ENCODE results near the gene FCAR. TPM values are rescaled to one million over a fixed set of nuclear protein-coding genes. Genes with fewer than 3 reads are reported as not detected.
"Not testable (repeated sequence)": the region's sequence is repeated elsewhere in the genome, so short reads cannot be mapped to it uniquely, and the experiment has no call there.

Gene FCAR
- total RNA-seq, 5 donors from 2014 or later (not counting 1 experiment from before 2014, with no cell fraction given), result 0.68 TPM; not detected in 4

DNA sequence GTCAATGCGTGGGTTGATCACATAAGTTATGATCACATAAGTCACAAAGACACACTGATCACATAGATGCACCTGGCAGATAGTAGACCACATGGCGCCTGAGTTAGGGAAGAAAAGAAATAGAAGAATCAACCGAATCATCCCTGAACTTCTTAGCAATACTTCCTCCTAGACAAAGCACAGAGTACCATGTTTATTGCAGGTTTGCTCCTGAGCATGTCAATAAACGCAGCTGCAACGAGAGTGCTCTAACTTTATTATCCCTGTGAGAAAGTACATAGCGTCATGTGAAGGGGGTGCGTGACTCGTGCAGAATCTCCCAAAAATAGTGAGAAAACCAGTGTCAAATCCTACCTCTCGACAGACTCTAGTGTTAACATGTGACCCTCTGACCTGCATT lies 49.2 kb downstream of the FCAR start:
- Histone ChIP-seq H3K4me3 (ENCODE audit: control insufficient read depth in 1 of 2, extremely low read depth in 1 of 2, low read length in 1 of 2) (no peak overlapping the region), H3K27ac (ENCODE audit: low read length) (no peak overlapping the region), H3K9me3 (no peaks in the 10 kb centered on the region), H3K27me3 (replicated peaks in 1 of 2; ENCODE audit: control insufficient read depth in 2 of 2, extremely low read depth in 1 of 2, insufficient read depth in 2 of 2, low read length in 1 of 2) (peaks cover 0 to 14% of the 10 kb centered on the region in 2 experiments), H3K4me1 (ENCODE audit: control insufficient read depth in 1 of 2, extremely low read depth in 1 of 2, insufficient read depth in 2 of 2, low read length in 2 of 2) (no peaks in the 10 kb centered on the region), H3K36me3 (ENCODE audit: control insufficient read depth in 2 of 2, extremely low read depth in 1 of 2, insufficient read depth in 1 of 2, low read length in 1 of 2) (no peaks in the 10 kb centered on the region)
- H3K4me3 Mint-ChIP-seq, result no peak overlapping the region
- H3K36me3 Mint-ChIP-seq, result no peaks in the 10 kb centered on the region
- DNase-seq (no peak), ATAC-seq (replicated peaks in 1 of 4) (no peak)
- H3K9me3 Mint-ChIP-seq, result peaks cover 6 to 10% (median 6%) of the 10 kb centered on the region in 3 donors
- ChIA-PET CTCF (no interaction called here), POLR2A (no interaction called here)
- 83% methylated on average over 4 of the region's 9 CpGs for WGBS (ENCODE audit: insufficient coverage)
- peaks cover 0 to 5% (median 0%) of the 10 kb centered on the region in 3 donors for H3K4me1 Mint-ChIP-seq
- no peak overlapping the region for H3K27ac Mint-ChIP-seq
- H3K27me3 Mint-ChIP-seq, result peaks cover 10 to 16% of the 10 kb centered on the region in 2 donors

DNA sequence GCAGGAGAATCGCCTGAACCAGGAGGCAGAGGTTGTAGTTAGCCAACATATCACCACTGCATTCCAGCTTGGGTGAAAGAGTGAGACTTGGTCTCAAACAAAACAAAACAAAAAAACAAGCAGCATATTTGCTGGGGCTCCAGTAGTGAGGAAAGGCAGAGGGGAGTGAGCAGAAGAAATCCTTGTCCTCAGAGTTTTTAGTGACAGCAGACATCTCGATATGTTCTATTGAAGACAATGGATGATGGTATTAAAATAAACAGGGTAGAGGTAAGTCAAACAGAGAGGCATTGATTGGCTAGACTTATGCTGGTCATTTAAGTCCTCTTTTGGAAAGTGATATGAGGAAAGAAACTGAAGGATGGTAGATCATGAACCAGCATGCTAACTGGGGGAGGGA lies 54.3 kb downstream of the FCAR start:
- no peaks in the 10 kb centered on the region for H3K27me3 Mint-ChIP-seq
- Histone ChIP-seq H3K27ac (ENCODE audit: low read length) (no peak overlapping the region), H3K4me3 (ENCODE audit: control insufficient read depth in 1 of 2, extremely low read depth in 1 of 2, low read length in 1 of 2) (no peak overlapping the region), H3K27me3 (replicated peaks in 1 of 2; ENCODE audit: control insufficient read depth in 2 of 2, extremely low read depth in 1 of 2, insufficient read depth in 2 of 2, low read length in 1 of 2) (no peaks in the 10 kb centered on the region), H3K36me3 (ENCODE audit: control insufficient read depth in 2 of 2, extremely low read depth in 1 of 2, insufficient read depth in 1 of 2, low read length in 1 of 2) (no peaks in the 10 kb centered on the region), H3K4me1 (ENCODE audit: control insufficient read depth in 1 of 2, extremely low read depth in 1 of 2, insufficient read depth in 2 of 2, low read length in 2 of 2) (no peaks in the 10 kb centered on the region), H3K9me3 (no peaks in the 10 kb centered on the region)
- no peak for DNase-seq
- ChIA-PET CTCF (no interaction called here), POLR2A (no interaction called here)
- H3K4me3 Mint-ChIP-seq, result no peak overlapping the region
- peaks cover 13 to 15% (median 13%) of the 10 kb centered on the region in 3 donors for H3K9me3 Mint-ChIP-seq
- H3K36me3 Mint-ChIP-seq, result no peaks in the 10 kb centered on the region
- no peak for ATAC-seq (replicated peaks in 1 of 4)
- H3K27ac Mint-ChIP-seq, result no peak overlapping the region
- H3K4me1 Mint-ChIP-seq, result no peaks in the 10 kb centered on the region
- WGBS (ENCODE audit: insufficient coverage), result 89% methylated on average over 1 of the region's 2 CpGs

DNA sequence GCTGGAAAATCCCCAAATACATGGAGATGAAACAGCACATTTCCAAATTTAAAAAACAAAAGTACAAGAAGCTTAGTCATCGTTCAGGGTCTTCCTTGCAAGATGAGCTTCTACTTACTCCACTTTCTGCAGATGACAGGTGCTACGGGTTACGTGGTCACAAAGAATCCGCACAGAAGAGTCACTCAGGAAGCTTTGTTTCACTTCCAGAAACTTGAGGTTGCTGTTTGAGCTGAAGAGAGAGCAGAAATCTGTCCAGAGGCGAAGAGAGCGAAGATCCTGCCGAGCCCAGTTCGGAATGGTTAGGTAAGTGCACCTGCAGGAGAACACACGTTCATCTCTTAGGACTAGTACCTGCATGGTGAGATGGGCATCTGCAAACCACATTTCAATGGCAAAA lies 63.9 kb downstream of the FCAR start:
- CTCF ChIA-PET, result interaction anchor here in 1 of 2 donors (0.6 to 0.7 kb wide), 2 partner anchors 45 to 244 kb away, joined by 3 to 6 read pairs; no protein-coding TSS in a partner anchor
- Histone ChIP-seq H3K4me3 (ENCODE audit: control insufficient read depth in 1 of 2, extremely low read depth in 1 of 2, low read length in 1 of 2) (no peak overlapping the region), H3K36me3 (ENCODE audit: control insufficient read depth in 2 of 2, extremely low read depth in 1 of 2, insufficient read depth in 1 of 2, low read length in 1 of 2) (no peaks in the 10 kb centered on the region), H3K27ac (ENCODE audit: low read length) (no peak overlapping the region), H3K9me3 (no peaks in the 10 kb centered on the region), H3K27me3 (replicated peaks in 1 of 2; ENCODE audit: control insufficient read depth in 2 of 2, extremely low read depth in 1 of 2, insufficient read depth in 2 of 2, low read length in 1 of 2) (peaks cover 0 to 23% of the 10 kb centered on the region in 2 experiments), H3K4me1 (ENCODE audit: control insufficient read depth in 1 of 2, extremely low read depth in 1 of 2, insufficient read depth in 2 of 2, low read length in 2 of 2) (no peaks in the 10 kb centered on the region)
- POLR2A ChIA-PET, result interaction anchor here in 1 of 2 donors (0.6 kb wide), 1 partner anchor 54 kb away, joined by 6 read pairs; no protein-coding TSS in a partner anchor
- peaks cover 0 to 5% (median 3%) of the 10 kb centered on the region in 3 donors for H3K4me1 Mint-ChIP-seq
- no peak overlapping the region for H3K27ac Mint-ChIP-seq
- no peak for DNase-seq
- WGBS (ENCODE audit: insufficient coverage), result 0% methylated on average over 4 of the region's 9 CpGs
- H3K9me3 Mint-ChIP-seq, result no peaks in the 10 kb centered on the region
- no peak overlapping the region for H3K4me3 Mint-ChIP-seq
- no peak for ATAC-seq (replicated peaks in 1 of 4)
- peaks cover 13 to 23% of the 10 kb centered on the region in 2 donors for H3K27me3 Mint-ChIP-seq
- no peaks in the 10 kb centered on the region for H3K36me3 Mint-ChIP-seq

DNA sequence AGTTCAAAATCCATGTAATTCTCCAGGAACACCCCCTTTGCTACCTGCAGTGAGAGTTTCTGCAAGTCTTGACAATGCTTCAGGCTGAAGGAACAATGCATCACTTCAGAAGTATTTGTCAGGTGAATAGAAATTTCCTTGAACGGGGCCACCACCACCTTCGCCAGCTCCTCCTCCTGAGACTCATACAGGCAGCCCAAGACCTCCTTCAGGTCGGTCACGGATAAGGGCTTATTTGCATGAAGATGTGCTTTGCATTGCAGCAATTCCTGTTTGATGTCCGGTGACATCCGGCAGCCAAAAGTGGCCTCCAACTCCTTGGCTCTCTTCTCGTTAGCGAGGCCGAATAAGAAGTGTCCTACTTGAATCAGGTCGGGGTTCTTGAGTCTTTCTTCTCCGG lies 64.9 kb downstream of the FCAR start:
- ChIA-PET POLR2A (no interaction called here), CTCF (no interaction called here)
- Mint-ChIP-seq H3K27me3 (peaks cover 13 to 23% of the 10 kb centered on the region in 2 donors), H3K4me3 (no peak overlapping the region), H3K36me3 (no peaks in the 10 kb centered on the region), H3K9me3 (no peaks in the 10 kb centered on the region), H3K4me1 (peaks cover 0 to 5% (median 3%) of the 10 kb centered on the region in 3 donors), H3K27ac (no peak overlapping the region)
- DNase-seq (no peak), ATAC-seq (replicated peaks in 1 of 4) (no peak)
- no peaks in the 10 kb centered on the region for H3K4me1 ChIP-seq (ENCODE audit: control insufficient read depth in 1 of 2, extremely low read depth in 1 of 2, insufficient read depth in 2 of 2, low read length in 2 of 2)
- 90% methylated on average over 8 of the region's 11 CpGs for WGBS (ENCODE audit: insufficient coverage)
- H3K4me3 ChIP-seq (ENCODE audit: control insufficient read depth in 1 of 2, extremely low read depth in 1 of 2, low read length in 1 of 2), result no peak overlapping the region
- H3K36me3 ChIP-seq (ENCODE audit: control insufficient read depth in 2 of 2, extremely low read depth in 1 of 2, insufficient read depth in 1 of 2, low read length in 1 of 2), result no peaks in the 10 kb centered on the region
- no peak overlapping the region for H3K27ac ChIP-seq (ENCODE audit: low read length)
- peaks cover 0 to 23% of the 10 kb centered on the region in 2 experiments for H3K27me3 ChIP-seq (replicated peaks in 1 of 2; ENCODE audit: control insufficient read depth in 2 of 2, extremely low read depth in 1 of 2, insufficient read depth in 2 of 2, low read length in 1 of 2)
- no peaks in the 10 kb centered on the region for H3K9me3 ChIP-seq

GRCh38 chr19:54939538-54939937 lies 65.5 kb downstream of the FCAR start:
- H3K4me1 ChIP-seq (ENCODE audit: control insufficient read depth in 1 of 2, extremely low read depth in 1 of 2, insufficient read depth in 2 of 2, low read length in 2 of 2); DNase-seq; H3K4me3 ChIP-seq (ENCODE audit: control insufficient read depth in 1 of 2, extremely low read depth in 1 of 2, low read length in 1 of 2); H3K4me1 Mint-ChIP-seq; H3K36me3 Mint-ChIP-seq; H3K27ac ChIP-seq (ENCODE audit: low read length); H3K9me3 Mint-ChIP-seq; H3K4me3 Mint-ChIP-seq; H3K36me3 ChIP-seq (ENCODE audit: control insufficient read depth in 2 of 2, extremely low read depth in 1 of 2, insufficient read depth in 1 of 2, low read length in 1 of 2); H3K9me3 ChIP-seq; CTCF ChIA-PET; H3K27ac Mint-ChIP-seq; ATAC-seq (replicated peaks in 1 of 4); POLR2A ChIA-PET: not testable (repeated sequence)
- peaks cover 0 to 20% of the 10 kb centered on the region in 2 experiments for H3K27me3 ChIP-seq (replicated peaks in 1 of 2; ENCODE audit: control insufficient read depth in 2 of 2, extremely low read depth in 1 of 2, insufficient read depth in 2 of 2, low read length in 1 of 2)
- H3K27me3 Mint-ChIP-seq, result peaks cover 13 to 23% of the 10 kb centered on the region in 2 donors
- WGBS (ENCODE audit: insufficient coverage), result 82% methylated on average over 5 of the region's 28 CpGs

Other genes with a start within 250 kb of the FCAR start
- gene LILRB1, start 243.8 kb upstream of the FCAR start, total RNA-seq, result 10 to 100 TPM in 1 of 5 donors, 1 to 10 TPM in 4; 2.0 to 26.9 (median 3.6) TPM
- under 1 TPM in 2 of 5 donors, not detected in 3; 0.20 to 0.59 TPM for gene LILRB4, start 211.2 kb upstream of the FCAR start, total RNA-seq
- gene KIR3DL3, start 149.8 kb upstream of the FCAR start, total RNA-seq, result not detected
- gene KIR2DL3, start 135.7 kb upstream of the FCAR start, total RNA-seq, result under 1 TPM in 3 of 5 donors, not detected in 2; 0.16 to 0.89 (median 0.45) TPM
- gene KIR2DL1, start 104.4 kb upstream of the FCAR start, total RNA-seq, result under 1 TPM in 2 of 5 donors, not detected in 3; 0.28 to 0.56 TPM
- under 1 TPM in 2 of 5 donors, not detected in 3; 0.20 to 0.25 TPM for gene KIR2DL4, start 70.6 kb upstream of the FCAR start, total RNA-seq
- gene KIR3DL1, start 57.8 kb upstream of the FCAR start, total RNA-seq, result under 1 TPM in 4 of 5 donors, not detected in 1; 0.44 to 0.68 (median 0.54) TPM
- 1 to 10 TPM in 1 of 5 donors, under 1 TPM in 3, not detected in 1; 0.53 to 1.5 (median 0.80) TPM for gene KIR2DS4, start 41.6 kb upstream of the FCAR start, total RNA-seq
- 10 to 100 TPM in 1 of 5 donors, 1 to 10 TPM in 2, under 1 TPM in 2; 0.61 to 12.5 (median 1.2) TPM for gene KIR3DL2, start 23.8 kb upstream of the FCAR start, total RNA-seq
- 10 to 100 TPM in 1 of 5 donors, 1 to 10 TPM in 4; 2.1 to 16.2 (median 3.3) TPM for gene NCR1, start 31.9 kb downstream of the FCAR start, total RNA-seq
- gene NLRP7, start 73.3 kb downstream of the FCAR start, total RNA-seq, result not detected
- gene NLRP2, start 92.1 kb downstream of the FCAR start, total RNA-seq, result 1 to 10 TPM; 1.2 to 9.8 (median 6.5) TPM
- under 1 TPM in 4 of 5 donors, not detected in 1; 0.33 to 0.55 (median 0.47) TPM for gene GP6, start 164.0 kb downstream of the FCAR start, total RNA-seq
- gene RDH13, start 188.9 kb downstream of the FCAR start, total RNA-seq, result 10 to 100 TPM; 12.4 to 35.8 (median 21.6) TPM
- gene EPS8L1, start 201.6 kb downstream of the FCAR start, total RNA-seq, result 1 to 10 TPM; 1.1 to 3.5 (median 2.0) TPM
- 100 to 1,000 TPM; 129 to 197 (median 173) TPM for gene PPP1R12C, start 243.4 kb downstream of the FCAR start, total RNA-seq

Data from T-cell (primary cell).